Vagina (tissue), 2 donors: ENCODE results near the gene CAND2.

Experiments
- POLR2AphosphoS5 ChIP-seq, 2 donors: sonication (generic); formaldehyde crosslinking; IDR thresholded peaks; one replicate each; pipeline ENCODE4 v1.9.0; 2017; ENCODE audit warnings: antibody characterized with exemption in 2 of 2, mild to moderate bottlenecking in 2 of 2, low read depth in 1 of 2; ENCODE audit not compliant: insufficient read depth in 1 of 2
- TF ChIP-seq, protein P1 (sequence below), 3 experiments: fragments of 450-650 bp in 2 of 3; fragments of 200-600 bp in 1 of 3; sonication (generic) in 1 of 3; IDR thresholded peaks; one replicate each; pipeline ENCODE4 v1.5.1; 2017 to 2019; ENCODE audit warnings: antibody characterized with exemption in 3 of 3, mild to moderate bottlenecking in 2 of 3, moderate library complexity in 2 of 3

DNA sequence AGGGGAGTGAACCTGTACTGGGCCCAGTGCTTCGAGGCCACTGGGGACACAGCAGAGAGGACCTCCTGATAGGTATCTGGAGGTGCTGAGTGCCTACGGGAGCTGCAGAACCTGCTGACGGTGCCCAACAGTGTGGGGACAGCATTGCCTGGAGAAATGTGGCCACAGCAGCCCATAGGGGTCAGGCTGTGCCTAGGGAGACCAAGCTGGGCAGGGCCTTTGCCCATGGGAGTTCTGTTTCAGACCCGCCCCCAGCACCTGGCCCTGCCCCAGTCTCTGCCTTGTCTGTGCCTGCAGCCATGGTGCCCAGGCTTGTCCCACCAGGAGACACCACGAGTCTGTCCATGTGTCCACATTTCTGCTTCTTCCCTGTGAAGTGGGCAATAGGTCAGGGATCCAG is 60.1 kb downstream of the CAND2 start:
- TF ChIP-seq, protein P1, sequence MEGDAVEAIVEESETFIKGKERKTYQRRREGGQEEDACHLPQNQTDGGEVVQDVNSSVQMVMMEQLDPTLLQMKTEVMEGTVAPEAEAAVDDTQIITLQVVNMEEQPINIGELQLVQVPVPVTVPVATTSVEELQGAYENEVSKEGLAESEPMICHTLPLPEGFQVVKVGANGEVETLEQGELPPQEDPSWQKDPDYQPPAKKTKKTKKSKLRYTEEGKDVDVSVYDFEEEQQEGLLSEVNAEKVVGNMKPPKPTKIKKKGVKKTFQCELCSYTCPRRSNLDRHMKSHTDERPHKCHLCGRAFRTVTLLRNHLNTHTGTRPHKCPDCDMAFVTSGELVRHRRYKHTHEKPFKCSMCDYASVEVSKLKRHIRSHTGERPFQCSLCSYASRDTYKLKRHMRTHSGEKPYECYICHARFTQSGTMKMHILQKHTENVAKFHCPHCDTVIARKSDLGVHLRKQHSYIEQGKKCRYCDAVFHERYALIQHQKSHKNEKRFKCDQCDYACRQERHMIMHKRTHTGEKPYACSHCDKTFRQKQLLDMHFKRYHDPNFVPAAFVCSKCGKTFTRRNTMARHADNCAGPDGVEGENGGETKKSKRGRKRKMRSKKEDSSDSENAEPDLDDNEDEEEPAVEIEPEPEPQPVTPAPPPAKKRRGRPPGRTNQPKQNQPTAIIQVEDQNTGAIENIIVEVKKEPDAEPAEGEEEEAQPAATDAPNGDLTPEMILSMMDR (IDR thresholded peaks at IDR 0.05), result no peak
- TF ChIP-seq POLR2AphosphoS5 (IDR thresholded peaks at IDR 0.05; ENCODE audit: insufficient read depth in 1 of 2, low read depth in 1 of 2), result no peak
